ENCODE data around the gene NUP205.

DNA sequence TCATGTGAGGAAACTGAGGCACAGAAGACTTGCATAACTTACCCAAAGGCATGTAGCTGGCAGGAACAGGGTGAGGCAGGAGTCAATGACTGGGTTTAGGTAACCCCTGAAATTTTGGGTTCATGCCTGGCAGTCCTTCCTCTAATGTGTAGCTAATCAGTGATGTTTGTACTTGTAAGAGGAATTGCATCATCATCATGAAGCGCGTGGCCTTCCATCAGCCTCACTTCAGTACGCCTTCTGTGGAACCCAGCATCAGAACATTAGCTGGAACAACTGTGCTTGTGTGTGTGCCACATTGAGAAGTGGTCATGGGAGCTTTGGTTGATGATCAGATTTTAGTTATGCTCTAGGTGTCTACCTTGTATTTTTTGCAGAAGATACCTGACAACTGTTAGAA lies 86.4 kb downstream of the NUP205 start:
- TF ChIP-seq, protein P1, sequence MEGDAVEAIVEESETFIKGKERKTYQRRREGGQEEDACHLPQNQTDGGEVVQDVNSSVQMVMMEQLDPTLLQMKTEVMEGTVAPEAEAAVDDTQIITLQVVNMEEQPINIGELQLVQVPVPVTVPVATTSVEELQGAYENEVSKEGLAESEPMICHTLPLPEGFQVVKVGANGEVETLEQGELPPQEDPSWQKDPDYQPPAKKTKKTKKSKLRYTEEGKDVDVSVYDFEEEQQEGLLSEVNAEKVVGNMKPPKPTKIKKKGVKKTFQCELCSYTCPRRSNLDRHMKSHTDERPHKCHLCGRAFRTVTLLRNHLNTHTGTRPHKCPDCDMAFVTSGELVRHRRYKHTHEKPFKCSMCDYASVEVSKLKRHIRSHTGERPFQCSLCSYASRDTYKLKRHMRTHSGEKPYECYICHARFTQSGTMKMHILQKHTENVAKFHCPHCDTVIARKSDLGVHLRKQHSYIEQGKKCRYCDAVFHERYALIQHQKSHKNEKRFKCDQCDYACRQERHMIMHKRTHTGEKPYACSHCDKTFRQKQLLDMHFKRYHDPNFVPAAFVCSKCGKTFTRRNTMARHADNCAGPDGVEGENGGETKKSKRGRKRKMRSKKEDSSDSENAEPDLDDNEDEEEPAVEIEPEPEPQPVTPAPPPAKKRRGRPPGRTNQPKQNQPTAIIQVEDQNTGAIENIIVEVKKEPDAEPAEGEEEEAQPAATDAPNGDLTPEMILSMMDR (IDR thresholded peaks at IDR 0.05) = no peak
- TF ChIP-seq TCF7L2 (IDR thresholded peaks at IDR 0.05; ENCODE audit: low read depth, low read length) = no peak
- no peak for TF ChIP-seq POLR2AphosphoS5 (IDR thresholded peaks at IDR 0.05; ENCODE audit: low read depth, low read length)

All from Panc1 (cell line).